Measurements from ENCODE around the gene TRIM41. TPM values are rescaled to one million over a fixed set of nuclear protein-coding genes. Genes with fewer than 3 reads are reported as not detected.

TRIM41 gene
- total and polyA plus RNA-seq, 9 of the 15 experiments (the other 6 are each of a cell fraction or from before 2014, with no cell fraction given): 1.8 to 47.6 (median 20.9) TPM

- no peak for TF ChIP-seq CREM (IDR thresholded peaks at IDR 0.05; ENCODE audit: low read depth)
- 0 out of 2 replicates have a peak, but pooled peaks have one; percentile 15 for TF ChIP-seq DPF2 (IDR thresholded peaks at IDR 0.05)
- 0 out of 2 replicates have a peak, but pooled peaks have one; percentile 12 for TF ChIP-seq ZEB2 (IDR thresholded peaks at IDR 0.05)
- TF ChIP-seq HMG20A (CRISPR knock-in tag; conservative IDR thresholded peaks at IDR 0.05): no peak
- no peak for TF ChIP-seq ZNF280A (IDR thresholded peaks at IDR 0.05; ENCODE audit: low read depth, partially characterized antibody)
- peak; percentile 59 for TF ChIP-seq TCF3 (CRISPR knock-in tag; IDR thresholded peaks at IDR 0.05)
- TF ChIP-seq ZNF174 (CRISPR knock-in tag; IDR thresholded peaks at IDR 0.05): no peak
- no peak for TF ChIP-seq GATAD2B (IDR thresholded peaks at IDR 0.05; ENCODE audit: borderline replicate concordance)
- no peak for TF ChIP-seq KAT8 (IDR thresholded peaks at IDR 0.05; ENCODE audit: low read depth)
- no peak for TF ChIP-seq SNIP1 (IDR thresholded peaks at IDR 0.05; ENCODE audit: low read depth)
- TF ChIP-seq E4F1 (CRISPR knock-in tag; IDR thresholded peaks at IDR 0.05; ENCODE audit: borderline replicate concordance): no peak
- no peak for TF ChIP-seq ZNF146 (CRISPR knock-in tag; IDR thresholded peaks at IDR 0.05; ENCODE audit: unreplicated experiment)
- no peak for TF ChIP-seq RBM17 (IDR thresholded peaks at IDR 0.05; ENCODE audit: borderline replicate concordance, low read depth, low read length)
- no peak for TF ChIP-seq TOE1 (IDR thresholded peaks at IDR 0.05; ENCODE audit: borderline replicate concordance)
- no peak for TF ChIP-seq TOE1 (CRISPR knock-in tag; IDR thresholded peaks at IDR 0.05; ENCODE audit: borderline replicate concordance, low read depth)
- no peak for TF ChIP-seq TRIM25 (IDR thresholded peaks at IDR 0.05; ENCODE audit: borderline replicate concordance)
- 0 out of 2 replicates have a peak, but pooled peaks have one; percentile 36 for TF ChIP-seq ARID1B (IDR thresholded peaks at IDR 0.05)
- TF ChIP-seq ZNF696 (CRISPR knock-in tag; conservative IDR thresholded peaks at IDR 0.05): no peak
- TF ChIP-seq ZBTB33 (CRISPR knock-in tag; IDR thresholded peaks at IDR 0.05): no peak
- no peak for TF ChIP-seq HOMEZ (CRISPR knock-in tag; IDR thresholded peaks at IDR 0.05)
- TF ChIP-seq MEF2D (tag; conservative IDR thresholded peaks at IDR 0.05; ENCODE audit: low read depth): no peak
These were observed 36.2 kb downstream of the TRIM41 start (continued) for GRCh38 chr5:181259283-181259682.

Measured in K562 (cell line).